ENCODE data around the gene SYT14.

The SYT14 gene

GRCh38 chr1:210123383-210123782 is 185.4 kb downstream of the SYT14 start:
- ATAC-seq (ENCODE audit: insufficient read depth, low read depth) (no peak), DNase-seq (no peak)
- no peak for TF ChIP-seq EZH2 (IDR thresholded peaks at IDR 0.05; ENCODE audit: borderline replicate concordance, low read depth, low read length, severe bottlenecking)
- TF ChIP-seq, protein P1, sequence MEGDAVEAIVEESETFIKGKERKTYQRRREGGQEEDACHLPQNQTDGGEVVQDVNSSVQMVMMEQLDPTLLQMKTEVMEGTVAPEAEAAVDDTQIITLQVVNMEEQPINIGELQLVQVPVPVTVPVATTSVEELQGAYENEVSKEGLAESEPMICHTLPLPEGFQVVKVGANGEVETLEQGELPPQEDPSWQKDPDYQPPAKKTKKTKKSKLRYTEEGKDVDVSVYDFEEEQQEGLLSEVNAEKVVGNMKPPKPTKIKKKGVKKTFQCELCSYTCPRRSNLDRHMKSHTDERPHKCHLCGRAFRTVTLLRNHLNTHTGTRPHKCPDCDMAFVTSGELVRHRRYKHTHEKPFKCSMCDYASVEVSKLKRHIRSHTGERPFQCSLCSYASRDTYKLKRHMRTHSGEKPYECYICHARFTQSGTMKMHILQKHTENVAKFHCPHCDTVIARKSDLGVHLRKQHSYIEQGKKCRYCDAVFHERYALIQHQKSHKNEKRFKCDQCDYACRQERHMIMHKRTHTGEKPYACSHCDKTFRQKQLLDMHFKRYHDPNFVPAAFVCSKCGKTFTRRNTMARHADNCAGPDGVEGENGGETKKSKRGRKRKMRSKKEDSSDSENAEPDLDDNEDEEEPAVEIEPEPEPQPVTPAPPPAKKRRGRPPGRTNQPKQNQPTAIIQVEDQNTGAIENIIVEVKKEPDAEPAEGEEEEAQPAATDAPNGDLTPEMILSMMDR (IDR thresholded peaks at IDR 0.05; ENCODE audit: borderline replicate concordance, extremely low read depth, low read length, poor library complexity, severe bottlenecking): no peak
- no peaks in the 10 kb centered on the region for H3K4me1 ChIP-seq (ENCODE audit: insufficient read depth, low read length)
- H3K9ac ChIP-seq (ENCODE audit: low read depth, low read length): no peak overlapping the region
- H3K79me2 ChIP-seq (ENCODE audit: insufficient read depth, low read length): no peaks in the 10 kb centered on the region
- no peaks in the 10 kb centered on the region for H3K36me3 ChIP-seq (ENCODE audit: insufficient read depth, low read length)
- no peak overlapping the region for H3K27ac ChIP-seq (ENCODE audit: low read length)
- H2AFZ ChIP-seq (ENCODE audit: low read depth, low read length): no peak overlapping the region
- no peaks in the 10 kb centered on the region for H3K27me3 ChIP-seq (ENCODE audit: insufficient read depth, low read length, poor library complexity)
- H3K9me3 ChIP-seq (ENCODE audit: insufficient read depth, low read length, severe bottlenecking): no peaks in the 10 kb centered on the region
- no peaks in the 10 kb centered on the region for H4K20me1 ChIP-seq (ENCODE audit: insufficient read depth, low read length)
- H3K4me3 ChIP-seq (ENCODE audit: low read depth in 1 of 2, low read length in 2 of 2): no peak overlapping the region
- H3K4me2 ChIP-seq (ENCODE audit: insufficient read depth, low read length): no peak overlapping the region

DNA sequence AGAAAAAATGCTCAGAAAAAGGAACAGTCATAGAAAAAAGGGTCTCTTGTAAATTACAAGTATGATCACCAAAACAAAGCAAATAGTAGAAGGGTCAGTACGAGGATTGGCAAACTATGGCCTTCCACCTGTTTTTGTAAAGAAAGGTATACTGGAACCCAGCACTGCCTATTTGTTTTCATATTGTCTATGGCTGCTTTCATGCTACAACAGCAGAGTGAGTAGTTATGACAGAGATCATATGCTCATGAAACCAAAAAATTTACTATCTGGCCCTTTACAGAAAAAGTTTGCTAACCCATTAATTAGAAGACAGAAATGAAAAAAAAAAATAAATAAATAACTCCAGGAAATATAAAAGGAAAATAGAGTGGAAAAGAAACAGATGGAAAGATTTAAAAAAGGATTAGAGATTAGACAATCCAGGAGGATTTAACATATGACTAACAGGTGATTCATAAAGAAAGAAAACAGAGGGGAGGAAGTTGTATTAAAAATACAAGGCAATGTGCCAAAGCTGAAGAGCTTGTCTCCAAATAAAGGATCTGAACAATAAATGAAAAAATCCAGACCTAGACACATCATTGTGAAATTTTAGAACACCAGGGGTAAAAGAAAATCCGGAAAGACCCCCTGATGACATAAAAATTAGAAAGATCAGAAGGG is 186.0 kb downstream of the SYT14 start:
- DNase-seq: no peak
- Histone ChIP-seq H3K27ac (ENCODE audit: low read length) (no peak overlapping the region), H3K36me3 (ENCODE audit: insufficient read depth, low read length) (no peaks in the 10 kb centered on the region), H4K20me1 (ENCODE audit: insufficient read depth, low read length) (no peaks in the 10 kb centered on the region), H3K9me3 (ENCODE audit: insufficient read depth, low read length, severe bottlenecking) (no peaks in the 10 kb centered on the region), H2AFZ (ENCODE audit: low read depth, low read length) (no peak overlapping the region), H3K4me3 (ENCODE audit: low read depth in 1 of 2, low read length in 2 of 2) (no peak overlapping the region), H3K4me2 (ENCODE audit: insufficient read depth, low read length) (no peak overlapping the region), H3K4me1 (ENCODE audit: insufficient read depth, low read length) (no peaks in the 10 kb centered on the region), H3K27me3 (ENCODE audit: insufficient read depth, low read length, poor library complexity) (no peaks in the 10 kb centered on the region), H3K9ac (ENCODE audit: low read depth, low read length) (no peak overlapping the region), H3K79me2 (ENCODE audit: insufficient read depth, low read length) (no peaks in the 10 kb centered on the region)
- TF ChIP-seq, protein P1 (IDR thresholded peaks at IDR 0.05; ENCODE audit: borderline replicate concordance, extremely low read depth, low read length, poor library complexity, severe bottlenecking): no peak
- TF ChIP-seq EZH2 (IDR thresholded peaks at IDR 0.05; ENCODE audit: borderline replicate concordance, low read depth, low read length, severe bottlenecking): no peak
- no peak for ATAC-seq (ENCODE audit: insufficient read depth, low read depth)

DNA sequence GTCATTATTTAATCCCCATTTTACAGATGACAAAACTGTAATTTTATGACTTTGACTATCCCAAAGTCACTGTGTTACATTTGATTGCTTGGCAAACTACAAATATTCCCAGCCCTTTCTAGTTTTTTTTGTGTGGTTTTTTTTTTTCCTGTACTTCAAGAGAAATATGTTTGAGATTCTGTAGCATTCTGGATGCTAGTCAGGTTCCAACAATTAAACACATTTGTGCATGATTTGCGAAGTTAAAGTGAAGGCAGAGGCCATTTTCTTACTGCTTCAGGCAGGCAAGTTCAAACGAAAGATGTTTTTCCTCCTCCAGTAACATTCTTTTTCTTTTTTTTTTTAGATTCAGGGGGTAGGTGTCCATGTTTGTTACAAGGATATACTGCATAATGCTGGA is 186.7 kb downstream of the SYT14 start:
- Histone ChIP-seq H3K4me3 (ENCODE audit: low read depth in 1 of 2, low read length in 2 of 2) (no peak overlapping the region), H3K4me1 (ENCODE audit: insufficient read depth, low read length) (no peaks in the 10 kb centered on the region), H3K9me3 (ENCODE audit: insufficient read depth, low read length, severe bottlenecking) (no peaks in the 10 kb centered on the region), H3K36me3 (ENCODE audit: insufficient read depth, low read length) (no peaks in the 10 kb centered on the region), H3K27me3 (ENCODE audit: insufficient read depth, low read length, poor library complexity) (no peaks in the 10 kb centered on the region), H3K27ac (ENCODE audit: low read length) (no peak overlapping the region), H3K4me2 (ENCODE audit: insufficient read depth, low read length) (no peak overlapping the region), H2AFZ (ENCODE audit: low read depth, low read length) (no peak overlapping the region), H3K9ac (ENCODE audit: low read depth, low read length) (no peak overlapping the region), H3K79me2 (ENCODE audit: insufficient read depth, low read length) (no peaks in the 10 kb centered on the region), H4K20me1 (ENCODE audit: insufficient read depth, low read length) (no peaks in the 10 kb centered on the region)
- TF ChIP-seq, protein P1 (IDR thresholded peaks at IDR 0.05; ENCODE audit: borderline replicate concordance, extremely low read depth, low read length, poor library complexity, severe bottlenecking): no peak
- TF ChIP-seq EZH2 (IDR thresholded peaks at IDR 0.05; ENCODE audit: borderline replicate concordance, low read depth, low read length, severe bottlenecking): no peak
- ATAC-seq (ENCODE audit: insufficient read depth, low read depth) (no peak), DNase-seq (no peak)
